ENCODE data around the gene JMJD8. TPM values are rescaled to one million over a fixed set of nuclear protein-coding genes. Genes with fewer than 3 reads are reported as not detected.

The JMJD8 gene
- total RNA-seq, 1 experiment from 2014 or later: 47.1 TPM

GRCh38 chr16:677316-678190, 6.6 kb downstream of the JMJD8 start:
- DNase-seq (ENCODE audit: low read depth): no peak

- DNase-seq (ENCODE audit: low read depth): no peak
Measured at GRCh38 chr16:676913-677312, 7.2 kb downstream of the JMJD8 start.

- no peak for DNase-seq (ENCODE audit: low read depth)
Measured at GRCh38 chr16:676565-676902, 7.6 kb downstream of the JMJD8 start.

- DNase-seq (ENCODE audit: low read depth): no peak
Measured at GRCh38 chr16:675884-676564, 8.1 kb downstream of the JMJD8 start.

GRCh38 chr16:674968-675883, 8.9 kb downstream of the JMJD8 start, which contains the start of gene RHBDL1:
Gene RHBDL1 (plus strand): TSS chr16:675671. CDS start chr16:675791, 120 bp downstream.
- peak; percentile 16 for DNase-seq (ENCODE audit: low read depth)

- DNase-seq (ENCODE audit: low read depth): no peak
Measured at GRCh38 chr16:674214-674881, 9.8 kb downstream of the JMJD8 start.

- no peak for DNase-seq (ENCODE audit: low read depth)
Measured at GRCh38 chr16:673399-673991, 10.6 kb downstream of the JMJD8 start.

- no peak for DNase-seq (ENCODE audit: low read depth)
Measured at GRCh38 chr16:672851-673250, 11.3 kb downstream of the JMJD8 start.

GRCh38 chr16:672371-672770, 11.8 kb downstream of the JMJD8 start:
- no peak for DNase-seq (ENCODE audit: low read depth)

GRCh38 chr16:671353-672131, 12.6 kb downstream of the JMJD8 start:
- no peak for DNase-seq (ENCODE audit: low read depth)

- no peak for DNase-seq (ENCODE audit: low read depth)
Measured at GRCh38 chr16:670485-671352, 13.4 kb downstream of the JMJD8 start.

GRCh38 chr16:669666-670065, 14.5 kb downstream of the JMJD8 start:
- no peak for DNase-seq (ENCODE audit: low read depth)

GRCh38 chr16:668519-669171, 15.5 kb downstream of the JMJD8 start:
- no peak for DNase-seq (ENCODE audit: low read depth)

GRCh38 chr16:667780-668518, 16.2 kb downstream of the JMJD8 start, which contains the start of gene RHOT2:
Gene RHOT2 (plus strand): TSS chr16:668132. CDS start chr16:668200, 68 bp downstream.
- peak; percentile 86 for DNase-seq (ENCODE audit: low read depth)

GRCh38 chr16:667113-667779, 16.9 kb downstream of the JMJD8 start:
- no peak for DNase-seq (ENCODE audit: low read depth)

- no peak for DNase-seq (ENCODE audit: low read depth)
Measured at GRCh38 chr16:666572-666971, 17.6 kb downstream of the JMJD8 start.

- DNase-seq (ENCODE audit: low read depth): no peak
Measured at GRCh38 chr16:662597-662996, 21.5 kb downstream of the JMJD8 start.
